Type B pancreatic cell (in vitro differentiated cells): ENCODE data around the gene TAAR9. TPM values are rescaled to one million over a fixed set of nuclear protein-coding genes. Genes with fewer than 3 reads are reported as not detected.

Source experiments
- DNase-seq: peaks from one replicate; pipeline ENCODE4 v3.0.0; 2021; ENCODE audit warnings: mixed read lengths; ENCODE audit not compliant: unreplicated experiment; ENCODE audit errors: extremely low spot score
- H3K27ac Mint-ChIP-seq: 2 replicates; pipeline ENCODE4 v1.8.0; 2021; ENCODE audit warnings: mild to moderate bottlenecking, mixed read lengths
- H3K27me3 Mint-ChIP-seq: 2 replicates; pipeline ENCODE4 v1.8.0; 2021; ENCODE audit warnings: mixed read lengths
- H3K36me3 Mint-ChIP-seq: 2 replicates; pipeline ENCODE4 v1.8.0; 2021; ENCODE audit warnings: mixed read lengths
- H3K4me1 Mint-ChIP-seq: one replicate; pipeline ENCODE4 v1.8.0; 2021; ENCODE audit warnings: mixed read lengths; ENCODE audit not compliant: unreplicated experiment
- H3K4me3 Mint-ChIP-seq: 2 replicates; pipeline ENCODE4 v1.8.0; 2021; ENCODE audit warnings: mild to moderate bottlenecking, mixed read lengths
- H3K9me3 Mint-ChIP-seq: 2 replicates; pipeline ENCODE4 v1.8.0; 2021; ENCODE audit warnings: mixed read lengths
- CTCF ChIP-seq: fragments of 200-600 bp; sonication (generic); conservative IDR thresholded peaks from 2 replicates; pipeline ENCODE4 v1.5.0; 2021; ENCODE audit warnings: antibody characterized with exemption, mild to moderate bottlenecking
- total RNA-seq: library from RNA; stranded (reverse); gene quantifications from 2 replicates; pipeline ENCODE4 v1.2.1, GENCODE V29; 2021; ENCODE audit warnings: low replicate concordance

The TAAR9 gene
- total RNA-seq, 1 donor from 2014 or later, result not detected

- no peaks in the 10 kb centered on the region for H3K9me3 Mint-ChIP-seq
- H3K27me3 Mint-ChIP-seq, result no peaks in the 10 kb centered on the region
- H3K36me3 Mint-ChIP-seq, result no peaks in the 10 kb centered on the region
- H3K4me3 Mint-ChIP-seq, result no peak overlapping the region
- no peak overlapping the region for H3K27ac Mint-ChIP-seq
- TF ChIP-seq CTCF, result no peak
- H3K4me1 Mint-ChIP-seq, result no peaks in the 10 kb centered on the region
- DNase-seq, result no peak
Measured at GRCh38 chr6:132571774-132572173, 33.7 kb downstream of the TAAR9 start.

GRCh38 chr6:132584698-132585097 lies 46.6 kb downstream of the TAAR9 start:
- DNase-seq, result no peak
- Mint-ChIP-seq H3K4me3 (no peak overlapping the region), H3K27me3 (peaks cover 3% of the 10 kb centered on the region), H3K9me3 (no peaks in the 10 kb centered on the region), H3K36me3 (no peaks in the 10 kb centered on the region), H3K4me1 (no peaks in the 10 kb centered on the region), H3K27ac (no peak overlapping the region)
- TF ChIP-seq CTCF, result no peak

DNA sequence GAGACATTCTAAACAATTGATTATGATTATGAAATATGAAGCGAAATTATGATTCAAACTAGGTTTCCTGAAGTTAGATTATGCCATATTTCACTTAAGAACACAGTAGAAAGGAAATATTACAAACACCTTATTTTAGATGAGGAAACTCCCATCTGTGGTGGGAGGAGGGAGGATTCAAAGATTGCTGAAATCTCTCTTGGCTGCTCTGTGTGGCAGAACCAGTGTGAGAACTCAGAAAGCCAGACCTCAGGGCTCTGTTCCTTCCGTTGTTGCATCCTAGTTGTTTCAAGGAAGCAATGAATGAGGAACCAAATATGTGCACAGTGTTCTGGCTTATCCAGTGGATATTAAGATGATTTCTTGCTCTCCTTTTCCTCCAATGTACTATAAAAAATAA lies 49.3 kb downstream of the TAAR9 start:
- H3K27me3 Mint-ChIP-seq, result peaks cover 3% of the 10 kb centered on the region
- H3K27ac Mint-ChIP-seq, result no peak overlapping the region
- H3K36me3 Mint-ChIP-seq, result no peaks in the 10 kb centered on the region
- H3K4me1 Mint-ChIP-seq, result no peaks in the 10 kb centered on the region
- H3K9me3 Mint-ChIP-seq, result no peaks in the 10 kb centered on the region
- no peak overlapping the region for H3K4me3 Mint-ChIP-seq
- no peak for DNase-seq
- TF ChIP-seq CTCF, result no peak

Other genes starting within 250 kb of the TAAR9 start
- gene MOXD1, start 136.8 kb upstream of the TAAR9 start, total RNA-seq, result 3.7 and 22.0 TPM in 2 replicates
- gene STX7, start 25.2 kb upstream of the TAAR9 start, total RNA-seq, result 36.6 and 50.2 TPM in 2 replicates
- not detected in 2 replicates for gene TAAR8, start 14.4 kb downstream of the TAAR9 start, total RNA-seq
- gene TAAR6, start 32.0 kb downstream of the TAAR9 start, total RNA-seq, result not detected in 2 replicates
- gene TAAR5, start 51.5 kb downstream of the TAAR9 start, total RNA-seq, result not detected in 2 replicates
- not detected in 2 replicates for gene TAAR2, start 86.0 kb downstream of the TAAR9 start, total RNA-seq
- not detected in 2 replicates for gene TAAR1, start 120.9 kb downstream of the TAAR9 start, total RNA-seq
- 1.1 and 1.3 TPM in 2 replicates for gene VNN1, start 175.8 kb downstream of the TAAR9 start, total RNA-seq
- 0.36 and 0.39 TPM in 2 replicates for gene VNN2, start 219.6 kb downstream of the TAAR9 start, total RNA-seq